WTC11 (cell line): ENCODE data around the gene HLA-DMA. TPM values are rescaled to one million over a fixed set of nuclear protein-coding genes. Genes with fewer than 3 reads are reported as not detected.
A peak's percentile ranks its signal among the peaks of the same experiment; 100 is the strongest.

Experiments used
- ATAC-seq: fragments of 200-7000 bp; cut with Tn5 transposase; 2 replicates; pipeline ENCODE4 v1.10.0; 2021; ENCODE audit warnings: mild to moderate bottlenecking, moderate library complexity
- CTCF ChIA-PET: fragments of 300-600 bp; sonication (Branson Sonifier 250); formaldehyde crosslinking; loops from one replicate; lab custom pipeline; 2021; ENCODE audit warnings: antibody characterized with exemption; lab: Charles Lee
- POLR2A ChIA-PET: fragments of 350-600 bp; sonication (Branson Sonifier 250); formaldehyde crosslinking; loops from one replicate; lab custom pipeline; 2021; ENCODE audit warnings: antibody characterized with exemption; lab: Charles Lee
- DNase-seq: peaks from one replicate; pipeline ENCODE4 v3.0.0; 2021; ENCODE audit warnings: low spot score
- H3K27ac Mint-ChIP-seq: 2 replicates; pipeline ENCODE4 v1.8.0; 2021; ENCODE audit warnings: mixed read lengths
- H3K27me3 Mint-ChIP-seq: 2 replicates; pipeline ENCODE4 v1.8.0; 2021; ENCODE audit warnings: low read depth, mild to moderate bottlenecking, moderate library complexity, mixed read lengths
- H3K36me3 Mint-ChIP-seq: 2 replicates; pipeline ENCODE4 v1.8.0; 2021; ENCODE audit warnings: mixed read lengths
- H3K4me1 Mint-ChIP-seq: 2 replicates; pipeline ENCODE4 v1.8.0; 2022; ENCODE audit warnings: mixed read lengths
- H3K4me3 Mint-ChIP-seq: 2 replicates; pipeline ENCODE4 v1.8.0; 2021; ENCODE audit warnings: mild to moderate bottlenecking, moderate library complexity, mixed read lengths
- H3K9me3 Mint-ChIP-seq: 2 replicates; pipeline ENCODE4 v1.8.0; 2021; ENCODE audit warnings: mixed read lengths
- EMX1 ChIP-seq: fragments of 250-450 bp; sonication (Bioruptor Pico); IDR thresholded peaks from 2 replicates; pipeline ENCODE4 v1.8.0; 2021; ENCODE audit warnings: mild to moderate bottlenecking
- ERG ChIP-seq: fragments of 250-450 bp; sonication (Bioruptor Pico); IDR thresholded peaks from 2 replicates; pipeline ENCODE4 v1.8.0; 2021; ENCODE audit warnings: mild to moderate bottlenecking
- GABPB1 ChIP-seq: sonication (generic); formaldehyde crosslinking; IDR thresholded peaks from 2 replicates; pipeline ENCODE4 v1.8.1; 2023; ENCODE audit warnings: mild to moderate bottlenecking, missing genetic modification reagents
- GRHL2 ChIP-seq: fragments of 250-450 bp; sonication (Bioruptor Pico); IDR thresholded peaks from 2 replicates; pipeline ENCODE4 v1.8.0; 2022; ENCODE audit warnings: mild to moderate bottlenecking, moderate library complexity; ENCODE audit not compliant: insufficient replicate concordance, severe bottlenecking
- MYBL2 ChIP-seq: sonication (generic); formaldehyde crosslinking; IDR thresholded peaks from 2 replicates; pipeline ENCODE4 v1.8.1; 2023; ENCODE audit warnings: mild to moderate bottlenecking, moderate library complexity, missing genetic modification reagents
- NFATC4 ChIP-seq: fragments of 250-450 bp; sonication (Bioruptor Pico); IDR thresholded peaks from 2 replicates; pipeline ENCODE4 v1.9.0; 2021; ENCODE audit warnings: mild to moderate bottlenecking
- NR1H2 ChIP-seq: sonication (generic); formaldehyde crosslinking; IDR thresholded peaks from 2 replicates; pipeline ENCODE4 v1.9.0; 2021; ENCODE audit warnings: mild to moderate bottlenecking, moderate library complexity, missing genetic modification reagents
- PRRX2 ChIP-seq: fragments of 250-450 bp; sonication (Bioruptor Pico); IDR thresholded peaks from 2 replicates; pipeline ENCODE4 v1.8.0; 2021; ENCODE audit warnings: mild to moderate bottlenecking
- TEAD1 ChIP-seq: sonication (generic); formaldehyde crosslinking; IDR thresholded peaks from 2 replicates; pipeline ENCODE4 v1.8.0; 2022; ENCODE audit warnings: mild to moderate bottlenecking, missing genetic modification reagents
- ZMAT4 ChIP-seq: fragments of 250-450 bp; sonication (Bioruptor Pico); IDR thresholded peaks from 2 replicates; pipeline ENCODE4 v1.9.0; 2021; ENCODE audit warnings: mild to moderate bottlenecking
- ZNF281 ChIP-seq: sonication (generic); formaldehyde crosslinking; IDR thresholded peaks from 2 replicates; pipeline ENCODE4 v1.8.0; 2023; ENCODE audit warnings: mild to moderate bottlenecking, missing genetic modification reagents
- ZNF425 ChIP-seq: fragments of 250-450 bp; sonication (Bioruptor Pico); conservative IDR thresholded peaks from 2 replicates; pipeline ENCODE4 v1.9.0; 2021; ENCODE audit warnings: mild to moderate bottlenecking
- ZNF671 ChIP-seq: fragments of 250-450 bp; sonication (Bioruptor Pico); IDR thresholded peaks from 2 replicates; pipeline ENCODE4 v1.8.0; 2021; ENCODE audit warnings: mild to moderate bottlenecking
- total RNA-seq: library from RNA; stranded (reverse); gene quantifications from 3 replicates; pipeline ENCODE4 v1.2.3, GENCODE V29; 2021
- TF ChIP-seq, protein P1 (sequence below): fragments of 250-450 bp; sonication (Bioruptor Pico); IDR thresholded peaks from 2 replicates; pipeline ENCODE4 v1.9.0; 2021; ENCODE audit warnings: mild to moderate bottlenecking

HLA-DMA gene
- total RNA-seq, 1 experiment from 2014 or later = 6.6 TPM

- Mint-ChIP-seq H3K4me3 (no peak overlapping the region), H3K9me3 (no peaks in the 10 kb centered on the region), H3K27ac (peak overlapping the region; percentile 79; the same call in 1 of the 2 replicates), H3K4me1 (peaks cover 25% of the 10 kb centered on the region), H3K27me3 (no peaks in the 10 kb centered on the region), H3K36me3 (peaks cover 37% of the 10 kb centered on the region)
- peak; percentile 7; the same call in 1 of the 2 replicates for ATAC-seq
- ChIA-PET POLR2A (interaction anchor here (6.5 kb wide), 1 partner anchor 13 kb away, joined by 146 read pairs; the partner anchor contains the start of gene BRD2), CTCF (interaction anchor here (1.4 to 6.9 kb wide), 11 partner anchors 14 to 266 kb away, joined by 6 to 128 read pairs (median 26); partner anchors contain the start of genes BRD2, HLA-DMA and TAP2)
- TF ChIP-seq, protein P1, sequence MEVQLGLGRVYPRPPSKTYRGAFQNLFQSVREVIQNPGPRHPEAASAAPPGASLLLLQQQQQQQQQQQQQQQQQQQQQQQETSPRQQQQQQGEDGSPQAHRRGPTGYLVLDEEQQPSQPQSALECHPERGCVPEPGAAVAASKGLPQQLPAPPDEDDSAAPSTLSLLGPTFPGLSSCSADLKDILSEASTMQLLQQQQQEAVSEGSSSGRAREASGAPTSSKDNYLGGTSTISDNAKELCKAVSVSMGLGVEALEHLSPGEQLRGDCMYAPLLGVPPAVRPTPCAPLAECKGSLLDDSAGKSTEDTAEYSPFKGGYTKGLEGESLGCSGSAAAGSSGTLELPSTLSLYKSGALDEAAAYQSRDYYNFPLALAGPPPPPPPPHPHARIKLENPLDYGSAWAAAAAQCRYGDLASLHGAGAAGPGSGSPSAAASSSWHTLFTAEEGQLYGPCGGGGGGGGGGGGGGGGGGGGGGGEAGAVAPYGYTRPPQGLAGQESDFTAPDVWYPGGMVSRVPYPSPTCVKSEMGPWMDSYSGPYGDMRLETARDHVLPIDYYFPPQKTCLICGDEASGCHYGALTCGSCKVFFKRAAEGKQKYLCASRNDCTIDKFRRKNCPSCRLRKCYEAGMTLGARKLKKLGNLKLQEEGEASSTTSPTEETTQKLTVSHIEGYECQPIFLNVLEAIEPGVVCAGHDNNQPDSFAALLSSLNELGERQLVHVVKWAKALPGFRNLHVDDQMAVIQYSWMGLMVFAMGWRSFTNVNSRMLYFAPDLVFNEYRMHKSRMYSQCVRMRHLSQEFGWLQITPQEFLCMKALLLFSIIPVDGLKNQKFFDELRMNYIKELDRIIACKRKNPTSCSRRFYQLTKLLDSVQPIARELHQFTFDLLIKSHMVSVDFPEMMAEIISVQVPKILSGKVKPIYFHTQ (CRISPR knock-in tag) = peak; percentile 82
- TF ChIP-seq GABPB1 (CRISPR knock-in tag) (no peak), ERG (CRISPR knock-in tag) (peak; percentile 35; the same call in 1 of the 2 replicates), MYBL2 (CRISPR knock-in tag) (no peak), TEAD1 (CRISPR knock-in tag) (no peak)
- no peak for DNase-seq
Measured at GRCh38 chr6:32983493-32983848, 30.6 kb upstream of the HLA-DMA start.

GRCh38 chr6:32982702-32983492 is 30.0 kb upstream of the HLA-DMA start:
- H3K27ac Mint-ChIP-seq = peak overlapping the region; percentile 15

DNA sequence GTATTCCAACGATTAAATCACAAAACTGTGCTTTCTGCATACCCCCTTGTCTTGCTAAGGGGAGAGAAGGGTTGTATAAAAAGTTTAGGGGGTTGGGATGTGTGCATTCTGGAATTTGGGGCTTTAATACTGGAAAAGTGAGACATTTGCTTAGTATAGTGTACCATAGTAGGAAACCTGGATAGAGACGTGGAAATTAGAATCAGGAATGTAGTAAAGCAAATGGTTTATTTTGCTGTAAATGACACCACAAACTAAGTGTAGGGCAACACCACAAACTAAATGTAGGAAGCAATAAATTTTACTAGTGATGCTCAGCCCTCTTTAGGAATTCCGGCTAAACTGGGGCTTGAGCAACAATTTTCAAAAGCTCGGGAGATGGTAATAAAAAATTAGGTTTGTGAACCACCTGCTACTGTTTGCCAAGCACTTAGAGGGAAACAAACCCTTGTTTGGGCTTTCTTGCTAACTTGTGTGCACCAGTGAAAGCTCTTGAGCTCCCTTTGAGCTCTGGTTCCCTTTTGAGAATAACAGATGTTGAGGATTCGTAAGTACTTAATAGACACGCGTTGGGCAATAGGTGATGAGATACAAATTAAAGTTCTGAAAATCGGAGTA is 29.3 kb upstream of the HLA-DMA start:
- no peaks in the 10 kb centered on the region for H3K27me3 Mint-ChIP-seq
- POLR2A ChIA-PET = interaction anchor here (0.7 to 6.5 kb wide), 3 partner anchors 12 to 135 kb away, joined by 3 to 146 read pairs (median 4); partner anchors contain the start of gene BRD2
- no peak for ATAC-seq
- no peak overlapping the region for H3K4me3 Mint-ChIP-seq
- no peaks in the 10 kb centered on the region for H3K9me3 Mint-ChIP-seq
- peaks cover 50% of the 10 kb centered on the region for H3K36me3 Mint-ChIP-seq
- no peak for DNase-seq
- H3K4me1 Mint-ChIP-seq = peaks cover 26% of the 10 kb centered on the region
- peak overlapping the region; percentile 15; the same call in 1 of the 2 replicates for H3K27ac Mint-ChIP-seq
- CTCF ChIA-PET = interaction anchor here (0.6 to 6.9 kb wide), 7 partner anchors 10 to 284 kb away, joined by 3 to 128 read pairs (median 4); partner anchors contain the start of genes HLA-DMA and TAP2
- TF ChIP-seq PRRX2 = peak; percentile 54; the same call in 1 of the 2 replicates
- TF ChIP-seq EMX1 (CRISPR knock-in tag) = peak; percentile 80
- TF ChIP-seq, protein P1 (CRISPR knock-in tag) = peak; percentile 8
- TF ChIP-seq ZNF281 (CRISPR knock-in tag) = no peak
- TF ChIP-seq ZMAT4 (CRISPR knock-in tag) = peak; percentile 49

More at GRCh38 chr6:32982702-32983492, 30.0 kb upstream of the HLA-DMA start:
- ChIA-PET CTCF (interaction anchor here (0.6 to 6.9 kb wide), 9 partner anchors 11 to 283 kb away, joined by 3 to 128 read pairs (median 26); partner anchors contain the start of genes BRD2, HLA-DMA and TAP2), POLR2A (interaction anchor here (0.7 to 6.5 kb wide), 3 partner anchors 13 to 134 kb away, joined by 3 to 146 read pairs (median 4); partner anchors contain the start of gene BRD2)
- H3K4me1 Mint-ChIP-seq = peaks cover 21% of the 10 kb centered on the region
- no peak for DNase-seq
- H3K27me3 Mint-ChIP-seq = no peaks in the 10 kb centered on the region
- peak; percentile 7 for ATAC-seq
- H3K9me3 Mint-ChIP-seq = no peaks in the 10 kb centered on the region
- H3K36me3 Mint-ChIP-seq = peaks cover 43% of the 10 kb centered on the region
- TF ChIP-seq ZNF425 (CRISPR knock-in tag) (peak; percentile 24; the same call in 1 of the 2 replicates), GABPB1 (CRISPR knock-in tag) (no peak), NR1H2 (CRISPR knock-in tag) (no peak), NFATC4 (no peak), GRHL2 (CRISPR knock-in tag) (no peak), ZNF671 (CRISPR knock-in tag) (0 out of 2 replicates have a peak, but pooled peaks have one; percentile 9), PRRX2 (peak; percentile 51)
- H3K4me3 Mint-ChIP-seq = no peak overlapping the region
